HCT116 (cell line): ENCODE data around the gene TBCD. TPM values are rescaled to one million over a fixed set of nuclear protein-coding genes. Genes with fewer than 3 reads are reported as not detected.

ENCODE experiments used
- ATAC-seq: fragments of 200-7000 bp; cut with Tn5 transposase; 2 replicates; pipeline ENCODE4 v1.9.1; 2020; ENCODE audit warnings: mild to moderate bottlenecking, moderate library complexity
- BruUV-seq: library from RNA; stranded (reverse); fragments of 400-500 nt; replicated peaks from 2 replicates; lab custom pipeline; 2021; lab: Mats Ljungman, UMichigan
- CTCF ChIA-PET: fragments of 300-600 bp; sonication (Branson Sonifier 250); formaldehyde crosslinking; loops from one replicate; lab custom pipeline; 2021; ENCODE audit warnings: antibody characterized with exemption; lab: Charles Lee
- POLR2A ChIA-PET: fragments of 300-600, 350-600 bp; sonication (Branson Sonifier 250); formaldehyde crosslinking; loops from one replicate; lab custom pipeline; 2021; ENCODE audit warnings: antibody characterized with exemption; lab: Charles Lee
- RAD21 ChIA-PET, 2 experiments: fragments of 300-600 bp; sonication (Branson Sonifier 250); formaldehyde crosslinking; loops; one replicate each; lab custom pipeline; 2023; ENCODE audit warnings: low total read pairs in 2 of 2; ENCODE audit not compliant: uncharacterized antibody in 2 of 2, unreplicated experiment in 2 of 2, low non-redundant PET in 1 of 2; lab: Charles Lee
- DNase-seq: peaks from one replicate; pipeline ENCODE4 v3.0.0-alpha.2; 2010; ENCODE audit warnings: low read depth, low spot score
- H2AFZ ChIP-seq: fragments of 200-600 bp; shearing (Covaris generic), sonication (generic); 2 replicates; pipeline ENCODE4 v1.6.1; 2017; ENCODE audit warnings: low read depth, mixed run types, mixed read lengths, antibody characterized with exemption, low read length; ENCODE audit not compliant: poor library complexity, severe bottlenecking
- H3K27ac ChIP-seq: 2 replicates; pipeline ENCODE4 v1.5.1; 2012; ENCODE audit warnings: low read depth, low read length
- H3K27me3 ChIP-seq: fragments of 200-600 bp; sonication (generic); 2 replicates; pipeline ENCODE4 v1.6.1; 2016; ENCODE audit warnings: mixed run types, low read length, mixed read lengths; ENCODE audit not compliant: insufficient read depth
- H3K36me3 ChIP-seq, 2 experiments: fragments of 200-500 bp in 1 of 2; fragments of 200-600 bp in 1 of 2; sonication (Bioruptor generic) in 1 of 2; sonication (generic) in 1 of 2; 2 replicates each; pipeline versions ENCODE4 v1.5.1 to v1.6.1; 2014 to 2016; ENCODE audit warnings: low read length in 2 of 2, inconsistent platforms in 1 of 2, mixed read lengths in 1 of 2, mixed run types in 1 of 2; ENCODE audit not compliant: insufficient read depth in 2 of 2, control insufficient read depth in 1 of 2
- H3K4me1 ChIP-seq, 2 experiments: fragments of 200-600 bp in 1 of 2; sonication (generic) in 1 of 2; 2 replicates each; pipeline versions ENCODE4 v1.5.1 to v1.6.1; 2012 to 2017; ENCODE audit warnings: low read length in 2 of 2, inconsistent platforms in 1 of 2, mild to moderate bottlenecking in 1 of 2, mixed read lengths in 1 of 2, mixed run types in 1 of 2, moderate library complexity in 1 of 2; ENCODE audit not compliant: insufficient read depth in 2 of 2, control insufficient read depth in 1 of 2
- H3K4me2 ChIP-seq: fragments of 200-600 bp; sonication (generic); 2 replicates; pipeline ENCODE4 v1.6.1; 2017; ENCODE audit warnings: mixed run types, low read length, mixed read lengths
- H3K4me3 ChIP-seq, 2 experiments: fragments of 200-600 bp in 1 of 2; sonication (generic) in 1 of 2; replicated peaks in 1 of 2; 2 replicates each; pipeline ENCODE4 v1.5.1; 2011 to 2016; ENCODE audit warnings: low read length in 2 of 2, control low read depth in 1 of 2, low read depth in 1 of 2, mild to moderate bottlenecking in 1 of 2, mixed read lengths in 1 of 2, mixed run types in 1 of 2
- H3K79me2 ChIP-seq: fragments of 200-600 bp; sonication (generic); 2 replicates; pipeline ENCODE4 v1.6.1; 2017; ENCODE audit warnings: mild to moderate bottlenecking, mixed run types, low read length, moderate library complexity, mixed read lengths; ENCODE audit not compliant: insufficient read depth
- H3K9ac ChIP-seq: fragments of 200-600 bp; sonication (generic); 2 replicates; pipeline ENCODE4 v1.6.1; 2016; ENCODE audit warnings: low read length, mixed read lengths
- H3K9me2 ChIP-seq: fragments of 200-600 bp; sonication (generic), shearing (Covaris generic); 2 replicates; pipeline ENCODE4 v1.6.1; 2017; ENCODE audit warnings: mixed run types, mild to moderate bottlenecking, moderate library complexity; ENCODE audit not compliant: insufficient read depth
- H3K9me3 ChIP-seq, 2 experiments: fragments of 200-500 bp in 1 of 2; fragments of 200-600 bp in 1 of 2; sonication (Bioruptor generic) in 1 of 2; sonication (generic) in 1 of 2; 2 replicates each; pipeline ENCODE4 v1.6.1; 2014 to 2017; ENCODE audit warnings: low read length in 2 of 2, mixed read lengths in 2 of 2, inconsistent platforms in 1 of 2, low read depth in 1 of 2, mild to moderate bottlenecking in 1 of 2, mixed run types in 1 of 2, moderate library complexity in 1 of 2; ENCODE audit not compliant: control insufficient read depth in 1 of 2, insufficient read depth in 1 of 2
- H4K20me1 ChIP-seq: fragments of 200-600 bp; sonication (generic), shearing (Covaris generic); 2 replicates; pipeline ENCODE4 v1.6.1; 2017; ENCODE audit warnings: mixed run types, mild to moderate bottlenecking, moderate library complexity; ENCODE audit not compliant: insufficient read depth
- ATF3 ChIP-seq: IDR thresholded peaks from 2 replicates; pipeline ENCODE4 v1.6.1; 2012
- CEBPB ChIP-seq: IDR thresholded peaks from 2 replicates; pipeline ENCODE4 v1.6.1; 2012; ENCODE audit warnings: low read depth
- EZH2 ChIP-seq: fragments of 200-600 bp; sonication (generic); IDR thresholded peaks from 2 replicates; pipeline ENCODE4 v1.6.1; 2017; ENCODE audit warnings: antibody characterized with exemption, mixed run types
- EZH2phosphoT487 ChIP-seq: fragments of 200-600 bp; IDR thresholded peaks from 2 replicates; pipeline ENCODE4 v1.6.1; 2018; ENCODE audit warnings: antibody characterized with exemption, borderline replicate concordance
- FOSL1 ChIP-seq: IDR thresholded peaks from 2 replicates; pipeline ENCODE4 v1.6.1; 2012; ENCODE audit warnings: low read depth
- MAX ChIP-seq: IDR thresholded peaks from 2 replicates; pipeline ENCODE4 v1.6.1; 2012
- POLR2AphosphoS5 ChIP-seq: IDR thresholded peaks from 2 replicates; pipeline ENCODE4 v1.6.1; 2011; ENCODE audit warnings: mild to moderate bottlenecking, low read depth, low read length, moderate library complexity
- SIN3A ChIP-seq: IDR thresholded peaks from 2 replicates; pipeline ENCODE4 v1.6.1; 2012; ENCODE audit warnings: low read depth
- SP1 ChIP-seq: IDR thresholded peaks from 2 replicates; pipeline ENCODE4 v1.6.1; 2012; ENCODE audit warnings: low read depth
- SRF ChIP-seq: IDR thresholded peaks from 2 replicates; pipeline ENCODE4 v1.6.1; 2012; ENCODE audit warnings: low read depth
- YY1 ChIP-seq: IDR thresholded peaks from 2 replicates; pipeline ENCODE4 v1.6.1; 2011; ENCODE audit warnings: low read length, low read depth, moderate library complexity, mild to moderate bottlenecking; ENCODE audit not compliant: insufficient replicate concordance; ENCODE audit errors: extremely low read depth
- ZBTB33 ChIP-seq: IDR thresholded peaks from 2 replicates; pipeline ENCODE4 v1.6.1; 2011; ENCODE audit warnings: mild to moderate bottlenecking, low read length, moderate library complexity; ENCODE audit not compliant: insufficient replicate concordance; ENCODE audit errors: extremely low read depth
- ZNF274 ChIP-seq: fragments of 200-500 bp; sonication (Bioruptor generic); IDR thresholded peaks from 2 replicates; pipeline ENCODE4 v1.6.1; 2014; ENCODE audit warnings: mild to moderate bottlenecking, low read depth, low read length, inconsistent platforms
- intact Hi-C: fragments of 100-400 bp; cut with micrococcal nuclease; formaldehyde crosslinking; loops from 2 replicates; pipeline ENCODE4 v1.10.0; 2022
- total RNA-seq: library from RNA; stranded (reverse); gene quantifications from one replicate; pipeline ENCODE4 v1.2.1, GENCODE V29; 2021; ENCODE audit not compliant: unreplicated experiment

TBCD gene
- total RNA-seq, 1 experiment from 2014 or later: 152 TPM

- no peak overlapping the region for H2AFZ ChIP-seq
- H3K9me2 ChIP-seq: no peaks in the 10 kb centered on the region
- no peaks in the 10 kb centered on the region for H3K27me3 ChIP-seq
- H3K9ac ChIP-seq: no peak overlapping the region
- POLR2A ChIA-PET: interaction anchor here (0.7 kb wide), 1 partner anchor 212 kb away, joined by 4 read pairs; no protein-coding TSS in a partner anchor
- ATAC-seq (no peak), DNase-seq (no peak)
- H3K36me3 ChIP-seq: peaks cover 3 to 17% of the 10 kb centered on the region in 2 experiments; a peak in 2 of 4 replicates
- RAD21 ChIA-PET: no interaction called here
- intact Hi-C loops: no loop called here
- no TSS peak for BruUV-seq
- H3K9me3 ChIP-seq: no peaks in the 10 kb centered on the region
- no peak overlapping the region for H3K4me2 ChIP-seq
- peaks cover 47% of the 10 kb centered on the region for H3K79me2 ChIP-seq
- CTCF ChIA-PET: interaction anchor here (0.7 kb wide), 1 partner anchor 507 kb away, joined by 3 read pairs; no protein-coding TSS in a partner anchor
- H3K4me3 ChIP-seq: no peak overlapping the region
- H3K4me1 ChIP-seq: no peaks in the 10 kb centered on the region
- 0 out of 2 replicates have a peak, but pooled peaks cover 4% of the 10 kb centered on the region for H4K20me1 ChIP-seq
- no peak overlapping the region for H3K27ac ChIP-seq
- no peak for TF ChIP-seq FOSL1
- TF ChIP-seq EZH2: no peak
- TF ChIP-seq POLR2AphosphoS5: no peak
- TF ChIP-seq SRF: no peak
- TF ChIP-seq MAX: no peak
- TF ChIP-seq YY1: no peak
- no peak for TF ChIP-seq SP1
- TF ChIP-seq ZBTB33: no peak
- TF ChIP-seq ATF3: no peak
- no peak for TF ChIP-seq SIN3A
- TF ChIP-seq CEBPB: no peak
- no peak for TF ChIP-seq EZH2phosphoT487
- TF ChIP-seq ZNF274: no peak
Measured at GRCh38 chr17:82798752-82799151, 46.9 kb downstream of the TBCD start.
